Posterior vena cava (tissue), 2 donors: Measurements from ENCODE around the gene LRRC32. TPM values are rescaled to one million over a fixed set of nuclear protein-coding genes. Genes with fewer than 3 reads are reported as not detected.

ENCODE experiments used
- DNase-seq: peaks from one replicate; pipeline ENCODE4 v3.0.0-alpha.2; 2020; ENCODE audit warnings: low spot score
- intact Hi-C, 2 donors: fragments of 100-400 bp; cut with DNase I; formaldehyde crosslinking; loops; one replicate each; pipeline versions ENCODE4 v1.14.1 to v1.14.2; 2022 to 2023
- long read RNA-seq, 2 donors: library from polyadenylated mRNA; unstranded; transcript quantifications; one replicate each; pipeline ENCODE4 v2.0.0, GENCODE V29; 2020 to 2021
- total RNA-seq, 2 donors: library from RNA; stranded (reverse); fragmentation: NEBNext Ultra II Directional; extraction: Animal tissue kit (Norgen Biotek cat#: 25700); gene quantifications; one replicate each; pipeline ENCODE4 v1.2.1, GENCODE V29; 2021
- donor health status: DM: yes; HTN: yes; CAD: no.
- donor health status: DM: yes; HTN: yes; CAD: no.

LRRC32 gene, protein sequence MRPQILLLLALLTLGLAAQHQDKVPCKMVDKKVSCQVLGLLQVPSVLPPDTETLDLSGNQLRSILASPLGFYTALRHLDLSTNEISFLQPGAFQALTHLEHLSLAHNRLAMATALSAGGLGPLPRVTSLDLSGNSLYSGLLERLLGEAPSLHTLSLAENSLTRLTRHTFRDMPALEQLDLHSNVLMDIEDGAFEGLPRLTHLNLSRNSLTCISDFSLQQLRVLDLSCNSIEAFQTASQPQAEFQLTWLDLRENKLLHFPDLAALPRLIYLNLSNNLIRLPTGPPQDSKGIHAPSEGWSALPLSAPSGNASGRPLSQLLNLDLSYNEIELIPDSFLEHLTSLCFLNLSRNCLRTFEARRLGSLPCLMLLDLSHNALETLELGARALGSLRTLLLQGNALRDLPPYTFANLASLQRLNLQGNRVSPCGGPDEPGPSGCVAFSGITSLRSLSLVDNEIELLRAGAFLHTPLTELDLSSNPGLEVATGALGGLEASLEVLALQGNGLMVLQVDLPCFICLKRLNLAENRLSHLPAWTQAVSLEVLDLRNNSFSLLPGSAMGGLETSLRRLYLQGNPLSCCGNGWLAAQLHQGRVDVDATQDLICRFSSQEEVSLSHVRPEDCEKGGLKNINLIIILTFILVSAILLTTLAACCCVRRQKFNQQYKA
- total RNA-seq: 100 to 1,000 TPM; 108 to 142 TPM
- long read RNA-seq, donor 1, full-length matches to known transcripts: 12 of 36 reads
- long read RNA-seq, donor 1, partial matches to known transcripts: 3 of 36 reads
- long read RNA-seq, donor 1, other reads (novel, unspliced or antisense): 21 of 36 reads
- long read RNA-seq, donor 2, full-length matches to known transcripts: 10 of 51 reads
- long read RNA-seq, donor 2, partial matches to known transcripts: 18 of 51 reads
- long read RNA-seq, donor 2, other reads (novel, unspliced or antisense): 23 of 51 reads

DNA sequence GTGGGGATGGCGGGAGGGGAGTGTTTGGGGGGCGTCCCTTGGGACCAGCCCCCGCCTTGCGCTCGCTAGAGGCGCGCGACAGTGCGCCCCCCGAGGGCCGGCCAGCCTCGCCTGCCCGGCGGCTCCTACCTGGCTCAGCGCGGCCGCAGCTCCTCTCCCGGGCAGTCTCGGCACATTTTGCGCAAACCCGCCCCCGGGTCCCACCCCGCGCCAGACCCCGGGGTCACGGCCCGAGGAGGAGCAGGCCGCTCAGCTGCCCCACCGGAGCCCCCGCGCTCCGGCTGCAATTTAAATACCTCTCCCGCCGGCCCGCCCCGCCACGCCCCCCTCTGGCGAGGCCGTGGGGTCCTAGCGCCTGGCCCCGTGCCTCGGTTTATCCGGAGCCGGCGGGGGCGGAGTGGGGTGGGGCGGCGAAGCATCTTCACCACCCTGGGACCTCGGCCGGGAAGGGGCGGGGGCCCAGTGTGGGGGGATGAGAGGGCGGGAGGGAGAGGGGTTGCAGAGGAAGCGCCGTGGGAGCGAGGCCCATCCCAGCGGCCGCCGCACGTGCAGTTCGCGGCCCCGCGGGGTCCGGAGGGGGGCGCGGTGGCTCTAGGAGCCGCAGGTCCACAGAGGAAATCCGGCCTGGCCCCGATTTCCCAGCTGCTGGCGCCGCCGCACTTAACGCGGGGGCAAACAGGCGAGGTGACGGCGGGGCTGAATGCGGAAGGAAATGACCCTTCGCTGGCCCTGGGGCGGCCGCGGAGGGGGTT, at the start of gene LRRC32:
Gene LRRC32 (minus strand): TSS at position 263 of the 752 bp plus-strand sequence. CDS start 4,793 bp downstream, outside the sequence.
- peak; percentile 93 for DNase-seq
- intact Hi-C loops: no loop called here

DNA sequence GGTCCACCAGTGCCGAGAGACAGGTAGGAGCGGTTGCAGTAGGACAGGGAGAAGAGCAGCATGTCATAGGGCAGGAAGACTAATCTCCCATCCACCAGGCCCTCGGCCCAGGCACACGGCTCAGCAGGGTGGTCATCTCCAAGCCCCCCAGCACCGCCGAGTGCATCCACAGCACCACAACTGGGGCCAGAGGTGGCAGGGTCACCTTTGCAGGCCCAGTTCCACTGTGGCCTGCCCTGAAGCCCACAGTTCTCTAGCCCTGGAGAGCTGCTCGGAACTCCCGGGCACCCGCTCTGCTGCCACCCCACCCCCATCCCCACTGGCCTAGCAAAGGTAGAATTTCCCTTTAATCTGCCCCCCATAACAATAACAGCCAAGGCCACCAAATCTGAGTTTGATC, 49.1 kb upstream of the LRRC32 start:
- peak; percentile 41 for DNase-seq
- intact Hi-C loops: loop anchor here in 1 of 2 donors (10.0 kb wide), 1 partner anchor 475 kb away; no protein-coding TSS in a partner anchor

DNA sequence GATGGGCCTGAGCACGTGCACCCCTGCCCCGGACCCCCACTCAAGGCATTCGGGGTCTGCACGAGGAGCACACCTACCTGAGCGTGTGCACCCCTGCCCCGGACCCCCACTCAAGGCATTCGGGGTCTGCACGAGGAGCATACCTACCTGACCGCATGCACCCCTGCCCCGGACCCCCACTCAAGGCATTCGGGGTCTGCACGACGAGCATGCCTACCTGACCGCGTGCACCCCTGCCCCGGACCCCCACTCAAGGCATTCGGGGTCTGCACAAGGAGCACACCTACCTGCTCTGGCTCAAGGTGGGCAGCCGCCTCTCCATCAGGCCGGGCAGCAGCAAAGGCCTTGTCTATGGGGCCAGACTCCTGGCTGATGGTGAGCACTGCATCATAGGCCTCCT, 48.7 kb upstream of the LRRC32 start:
- DNase-seq: peak; percentile 78
- intact Hi-C loops: no loop called here

DNA sequence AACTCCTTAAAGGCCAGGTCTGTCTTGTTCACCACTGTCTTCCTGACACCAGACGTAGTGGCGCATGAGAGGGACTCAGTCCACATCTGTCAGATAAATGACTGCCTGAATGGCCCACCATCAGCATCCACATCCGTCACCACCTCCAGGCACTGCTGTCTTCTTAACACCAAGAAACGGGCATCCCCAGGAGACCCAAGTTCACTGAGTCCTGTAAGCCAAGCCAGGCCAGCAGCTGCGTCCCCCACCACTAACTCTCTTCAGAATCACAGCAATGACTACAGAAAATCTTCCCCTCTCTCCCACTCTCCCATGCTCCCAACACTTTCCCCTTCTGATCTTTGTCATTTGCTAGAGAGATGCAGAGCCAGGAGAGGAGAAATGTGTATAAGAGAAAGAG, 47.3 kb upstream of the LRRC32 start:
- DNase-seq: peak; percentile 46
- intact Hi-C loops: no loop called here

DNA sequence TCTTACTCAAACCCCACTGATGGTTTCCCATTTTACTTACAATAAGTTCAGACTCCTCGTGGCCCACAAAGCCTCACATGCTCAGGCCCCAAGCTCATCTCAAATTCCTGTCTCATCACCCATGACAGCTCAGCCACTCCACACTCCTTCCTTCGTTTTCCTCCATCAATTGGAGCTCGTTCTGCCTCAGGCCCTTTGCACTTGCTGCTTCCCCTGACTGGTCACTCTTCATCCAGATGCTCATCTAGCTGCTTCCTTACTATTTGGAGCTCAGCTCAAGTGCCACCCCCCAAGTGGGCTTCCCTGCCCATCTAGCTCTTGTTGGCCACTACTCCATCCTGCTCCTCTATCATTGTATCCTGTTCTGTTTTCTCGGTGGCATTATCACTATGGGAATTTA, 46.8 kb upstream of the LRRC32 start:
- DNase-seq: peak; percentile 28
- intact Hi-C loops: no loop called here

DNA sequence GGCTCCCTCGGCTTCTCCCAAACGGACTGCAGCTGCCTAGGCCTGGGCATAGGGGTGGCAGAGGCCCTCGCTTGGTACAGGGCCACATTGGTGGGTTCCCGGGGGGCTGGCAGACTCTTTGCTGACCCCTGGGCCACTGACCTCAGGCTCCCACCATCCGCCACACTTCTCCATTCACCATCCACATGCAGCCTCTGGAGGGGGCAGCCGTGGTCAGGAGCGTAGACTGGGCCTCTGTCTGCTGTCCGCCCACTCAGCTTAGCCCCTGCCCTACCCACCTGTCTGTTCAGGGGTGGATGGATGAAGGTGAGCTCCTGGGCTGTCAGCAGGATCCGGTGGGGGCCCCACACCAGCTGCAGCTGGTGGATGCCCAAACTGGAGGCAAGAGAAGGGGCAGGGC, 45.7 kb upstream of the LRRC32 start:
- intact Hi-C loops: no loop called here
- DNase-seq: peak; percentile 67

DNA sequence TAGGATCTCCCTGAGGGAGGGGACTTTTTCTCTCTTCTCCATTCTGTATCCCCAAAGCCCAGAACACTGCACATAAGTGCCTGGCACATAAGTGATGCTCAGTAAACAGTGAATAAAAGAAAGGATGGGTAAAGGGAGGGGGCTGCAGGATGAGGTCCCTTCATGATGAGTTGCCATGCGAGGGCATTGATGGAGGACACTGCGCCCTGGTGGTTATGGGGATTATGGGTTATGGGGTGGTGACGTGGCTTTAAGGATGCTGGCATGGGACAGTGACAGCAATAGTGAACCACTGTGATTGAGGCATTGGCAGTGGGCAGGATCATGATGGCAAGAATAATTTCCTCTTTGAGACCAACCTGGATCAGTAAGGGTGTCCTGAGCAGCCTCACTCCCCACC, 43.9 kb upstream of the LRRC32 start:
- no peak for DNase-seq
- intact Hi-C loops: no loop called here

DNA sequence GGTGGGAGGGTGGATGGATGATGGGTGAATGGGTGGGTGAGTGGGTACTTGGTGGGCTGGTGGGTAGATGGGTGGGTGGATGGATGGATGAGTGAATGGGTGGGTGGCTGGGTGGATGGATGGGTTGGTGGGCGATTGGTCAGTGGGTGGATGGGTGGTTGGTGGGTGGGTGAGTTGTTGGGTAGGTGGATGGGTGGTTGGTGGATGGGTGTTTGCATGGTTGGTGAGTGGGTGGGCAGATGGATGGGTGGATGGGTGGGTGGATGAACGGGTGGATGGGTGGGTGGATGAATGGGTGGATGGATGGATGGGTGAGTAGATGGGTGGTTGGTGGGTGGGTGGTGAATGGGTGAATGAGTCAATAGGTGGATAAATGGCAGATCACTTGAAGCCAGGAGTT, 43.0 kb upstream of the LRRC32 start:
- intact Hi-C loops: no loop called here
- no peak for DNase-seq

DNA sequence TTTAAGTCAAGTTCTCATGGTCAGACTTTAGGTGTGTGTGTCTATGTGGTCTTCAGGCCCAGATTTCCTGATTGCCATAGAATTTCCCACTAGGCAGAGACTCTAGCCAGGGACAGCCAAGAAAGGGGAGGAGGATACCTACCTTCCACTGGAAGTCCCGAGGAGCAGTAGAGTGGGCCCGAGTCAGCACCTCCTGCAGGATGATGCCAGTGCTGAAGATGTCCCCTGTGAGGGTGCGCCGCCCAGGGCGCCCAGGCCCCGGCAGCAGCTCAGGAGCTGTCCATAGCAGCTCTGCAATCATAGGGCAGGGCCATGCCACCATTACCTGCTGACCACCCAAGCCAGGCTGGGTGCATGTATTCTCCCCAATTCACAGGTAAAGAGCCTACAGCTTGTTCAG, 41.6 kb upstream of the LRRC32 start:
- no peak for DNase-seq
- intact Hi-C loops: no loop called here

DNA sequence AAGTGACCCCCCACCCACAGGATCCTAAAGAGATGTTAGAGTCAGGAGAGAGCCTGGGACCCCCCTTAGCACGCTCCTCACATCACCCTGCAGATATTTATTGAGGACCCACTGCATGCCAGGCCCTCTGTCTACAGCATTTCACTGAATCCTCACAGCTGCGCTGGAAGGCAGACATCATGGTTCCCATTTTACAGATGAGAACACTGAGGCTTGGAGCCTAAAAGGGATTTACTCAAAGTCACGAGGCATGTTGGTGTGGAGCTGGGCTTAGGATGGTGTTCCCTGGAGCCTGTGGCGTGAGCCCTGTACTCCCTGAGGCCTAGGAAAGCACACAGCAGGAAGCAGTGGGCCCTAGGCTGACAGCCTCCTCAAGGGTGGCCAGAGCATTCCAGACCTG, 39.2 kb upstream of the LRRC32 start:
- no peak for DNase-seq
- intact Hi-C loops: no loop called here

DNA sequence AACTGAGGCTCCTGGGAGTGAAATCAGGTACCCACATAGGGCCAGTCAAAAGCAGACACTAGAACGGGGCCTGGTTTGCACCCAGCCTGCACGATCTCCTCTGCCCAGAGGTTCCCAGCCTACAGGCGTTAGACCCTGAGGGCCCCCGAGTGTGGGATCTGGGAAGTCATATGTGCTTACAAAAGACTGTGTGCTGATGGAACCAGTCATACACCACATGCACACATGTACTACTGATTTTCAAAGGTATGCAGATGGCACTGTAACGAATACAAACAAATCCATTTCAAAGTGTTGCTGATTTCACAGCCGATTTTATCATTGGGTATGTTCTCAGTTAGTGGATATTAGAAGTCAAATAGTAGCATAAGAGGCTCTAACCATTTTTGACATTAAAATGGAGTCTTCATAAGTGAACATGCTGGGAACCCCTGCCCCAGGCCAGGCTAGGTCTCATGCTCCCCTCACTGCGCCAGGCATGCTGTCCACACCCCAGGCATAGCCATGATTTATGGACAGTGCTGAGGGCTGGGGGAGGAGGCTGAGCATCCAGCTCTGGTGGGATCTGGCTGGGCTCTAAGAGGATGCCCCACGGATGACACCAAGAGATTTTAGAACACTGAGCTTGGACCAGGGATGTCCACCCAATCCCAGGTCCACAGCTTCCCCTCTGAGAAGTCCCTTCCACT, 38.6 kb upstream of the LRRC32 start:
- intact Hi-C loops: no loop called here

DNA sequence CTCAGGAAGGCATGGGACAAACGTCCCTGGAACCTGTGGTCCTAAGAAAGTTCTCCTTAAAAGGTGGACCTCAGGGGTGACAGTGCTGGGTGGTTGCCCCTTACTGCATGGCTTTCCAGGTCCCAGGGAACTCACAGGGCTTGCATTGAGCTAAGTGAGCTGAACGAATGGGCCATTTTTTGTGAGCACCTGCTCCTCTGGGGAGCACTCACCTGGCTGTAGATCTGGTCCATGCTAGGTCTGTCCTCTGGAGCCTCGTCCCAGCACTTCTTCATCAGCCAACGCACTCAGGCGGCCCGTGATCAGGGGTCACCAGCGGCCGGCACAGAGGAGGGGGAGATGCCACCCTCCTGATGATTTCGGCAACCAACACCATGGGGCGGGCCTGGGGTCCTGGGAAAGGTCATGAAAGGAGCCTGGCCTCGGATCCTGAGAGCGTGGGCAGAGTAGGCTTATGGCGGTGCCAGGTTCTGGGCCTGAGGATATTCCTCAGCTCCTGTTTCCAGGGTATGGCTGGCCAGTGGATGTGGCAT, 36.8 kb upstream of the LRRC32 start:
- DNase-seq: peak; percentile 64
- intact Hi-C loops: no loop called here

More for the DNA sequence above, 38.6 kb upstream of the LRRC32 start:
- DNase-seq: peak; percentile 45

DNA sequence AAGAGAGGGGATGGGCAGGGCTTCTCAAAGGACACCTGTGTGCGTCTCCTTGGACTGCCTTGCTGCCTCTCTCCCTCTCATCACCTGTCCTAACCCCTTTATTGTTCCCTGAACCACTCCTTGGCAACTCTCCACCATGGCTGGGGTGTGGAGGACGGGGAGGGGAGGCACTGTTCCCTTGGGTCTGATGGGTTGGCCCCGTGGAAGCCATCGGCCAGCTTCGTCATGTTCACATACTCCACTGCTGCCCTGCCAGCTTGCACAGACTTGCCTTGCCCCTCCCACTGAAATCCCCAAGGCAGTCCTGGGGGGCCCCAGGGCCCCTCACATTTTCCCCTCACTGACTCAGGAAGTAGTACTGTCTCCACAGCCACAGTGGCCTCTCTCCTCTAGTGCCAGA, 36.1 kb upstream of the LRRC32 start:
- intact Hi-C loops: no loop called here
- peak; percentile 35 for DNase-seq

DNA sequence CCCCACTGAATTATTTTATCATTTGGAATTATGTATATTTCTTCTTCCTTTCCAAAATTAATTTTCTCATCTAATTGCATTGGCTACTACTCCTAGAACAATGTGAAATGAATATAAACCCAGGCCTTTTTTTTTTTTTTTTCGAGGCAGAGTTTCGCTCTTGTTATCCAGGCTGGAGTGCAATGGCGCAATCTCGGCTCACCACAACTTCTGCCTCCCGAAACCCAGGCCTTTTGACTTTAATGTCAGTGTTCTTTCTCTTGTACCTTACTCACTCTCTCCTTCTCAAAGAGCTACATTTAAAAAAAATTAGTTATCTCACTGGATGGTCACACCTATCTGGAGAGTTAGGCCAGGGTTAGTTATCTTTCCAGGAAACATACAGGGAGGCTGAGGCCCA, 35.3 kb upstream of the LRRC32 start:
- intact Hi-C loops: no loop called here
- no peak for DNase-seq

DNA sequence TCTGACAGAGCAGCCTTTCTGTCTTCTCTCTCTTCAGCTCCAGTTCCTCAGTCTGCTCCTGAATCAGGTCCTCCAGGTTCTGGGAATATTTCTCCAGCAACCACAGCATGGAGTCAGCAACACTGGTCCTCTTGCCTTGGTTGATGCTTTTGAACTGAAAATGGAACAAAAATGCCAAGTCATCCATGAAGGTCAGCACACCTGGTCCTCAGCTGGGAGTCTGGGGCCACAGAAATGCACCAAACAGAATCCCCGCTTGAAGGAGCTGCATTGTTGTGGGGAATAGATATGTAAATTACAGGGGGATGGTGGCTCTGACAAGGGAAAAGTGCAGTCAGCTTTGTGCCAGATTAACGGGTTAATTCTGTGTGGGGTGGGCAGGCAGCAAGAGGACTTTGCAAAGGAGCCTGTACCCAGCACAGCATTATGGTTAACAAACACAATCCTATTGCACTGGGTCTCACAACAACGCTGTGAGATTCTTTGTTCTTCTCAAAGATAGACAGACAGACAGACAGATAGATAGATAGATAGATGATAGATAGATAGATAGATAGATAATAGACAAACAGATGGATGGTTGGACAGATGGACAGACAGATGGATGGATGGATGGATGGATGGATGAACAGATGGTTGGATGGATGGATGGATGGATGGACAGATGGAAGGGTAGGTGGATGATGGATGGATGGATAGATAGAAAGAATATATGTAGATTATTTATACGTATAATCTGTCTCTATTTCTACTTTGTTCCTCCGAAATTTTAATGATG, 33.8 kb upstream of the LRRC32 start:
- DNase-seq: no peak
- intact Hi-C loops: no loop called here

DNA sequence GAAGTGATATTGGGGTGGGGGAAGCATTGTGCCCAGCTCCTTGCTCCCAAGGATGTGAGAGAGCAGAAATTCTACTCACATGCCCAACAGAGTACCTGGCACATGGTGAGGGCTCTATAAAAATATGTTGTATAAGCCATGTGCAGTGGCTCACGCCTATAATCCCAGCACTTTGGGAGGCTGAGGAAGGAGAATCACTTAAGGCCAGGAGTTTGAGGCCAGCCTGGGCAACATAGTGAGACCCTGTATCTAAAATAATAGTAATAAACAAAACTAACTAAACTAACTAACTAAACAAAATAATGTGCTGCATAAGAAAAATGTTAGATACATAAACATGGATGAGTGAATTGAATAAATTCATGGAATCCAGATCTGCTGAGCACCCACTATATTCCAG, 33.2 kb upstream of the LRRC32 start:
- intact Hi-C loops: no loop called here
- no peak for DNase-seq

DNA sequence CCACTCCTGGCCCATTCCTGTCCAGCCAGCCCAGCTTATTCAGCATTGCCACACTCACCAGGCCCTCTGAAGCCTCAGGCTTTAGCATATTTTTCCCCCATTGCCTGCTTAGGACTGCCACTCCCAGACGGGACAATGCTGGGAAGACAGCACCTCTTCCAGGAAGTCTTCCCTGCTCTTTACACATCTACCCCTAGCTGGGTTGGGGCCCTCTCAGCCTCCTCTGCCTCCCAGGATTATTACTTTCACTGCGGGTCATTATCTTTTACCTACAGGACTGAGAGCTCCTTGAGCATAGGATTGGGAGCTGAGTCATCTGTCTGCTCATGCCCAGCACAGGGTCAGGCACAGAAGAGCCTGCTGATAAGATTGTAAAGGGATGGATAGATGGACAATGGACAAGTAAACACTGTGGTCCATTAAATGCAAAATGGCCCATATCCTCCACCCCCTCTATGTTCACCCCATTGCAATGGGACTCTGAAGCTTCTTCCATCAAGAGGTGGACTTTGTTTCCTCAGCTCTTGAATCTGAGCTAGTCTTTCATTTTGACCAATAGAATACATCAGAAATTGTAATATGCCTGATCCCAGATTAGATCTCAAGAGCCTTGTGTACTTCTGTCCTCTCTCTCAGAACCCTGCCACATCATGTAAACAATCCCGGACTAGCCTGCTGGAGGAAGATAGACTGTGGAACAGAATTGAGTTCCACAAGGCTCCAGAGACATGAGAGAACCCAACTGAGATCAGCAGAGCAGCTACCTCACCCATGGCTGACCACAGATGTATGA, 32.0 kb upstream of the LRRC32 start:
- no peak for DNase-seq
- intact Hi-C loops: no loop called here
